T-helper 2 cell treated with Interferon-gamma antibody and Interleukin-4, amounts not matched to agents 100 ng/mL and 5 ng/mL, for 36 hours (primary cell): Measurements from ENCODE around the gene PHLDB1. TPM values are rescaled to one million over a fixed set of nuclear protein-coding genes. Genes with fewer than 3 reads are reported as not detected.

Experiments used
- intact Hi-C: fragments of 100-400 bp; cut with micrococcal nuclease; formaldehyde crosslinking; loops from one replicate; pipeline ENCODE4 v1.15.1; 2023
- total RNA-seq: library from RNA; stranded (reverse); gene quantifications from 2 replicates; pipeline ENCODE4 v1.2.3, GENCODE V29; 2022

PHLDB1 gene
- total RNA-seq, 1 donor from 2014 or later = 0.34 TPM

DNA sequence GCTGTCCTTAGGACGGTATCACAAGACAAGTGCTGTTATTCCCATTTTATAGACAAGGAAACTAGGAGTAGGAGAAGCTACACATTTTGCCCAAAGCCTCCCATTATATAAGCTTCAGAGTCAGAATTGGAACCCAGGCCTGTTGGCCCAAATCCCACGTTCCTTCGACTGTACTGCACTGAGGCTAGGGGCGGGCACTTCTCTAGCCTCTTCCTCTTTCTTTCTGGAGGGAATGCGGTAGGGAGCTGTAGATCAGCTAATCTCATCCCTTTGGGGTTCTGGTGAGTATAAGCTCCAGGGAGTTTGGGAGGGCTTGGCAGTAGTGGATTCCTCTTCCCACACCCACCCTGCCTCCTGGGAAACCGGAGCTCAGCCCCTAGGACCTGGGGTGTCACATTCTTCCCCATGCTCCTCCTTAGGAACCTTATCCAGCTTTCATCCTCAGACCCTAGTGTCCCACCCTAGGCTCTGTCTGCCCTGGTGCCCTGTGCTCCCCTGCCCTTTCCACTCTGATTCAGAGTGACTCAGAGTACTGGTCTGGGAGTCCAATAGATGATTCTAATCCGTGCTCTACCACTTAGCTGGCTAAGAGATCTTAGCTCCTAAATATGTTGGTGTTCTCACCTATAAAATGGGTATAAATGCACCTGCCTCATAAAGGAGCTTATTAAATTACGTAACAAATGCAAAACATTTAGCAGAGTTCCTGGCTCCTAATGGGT lies 29.3 kb downstream of the PHLDB1 start:
- intact Hi-C loops = no loop called here

GRCh38 chr11:118638726-118639125 lies 31.3 kb downstream of the PHLDB1 start:
- intact Hi-C loops = no loop called here

GRCh38 chr11:118639899-118640298 lies 32.5 kb downstream of the PHLDB1 start:
- intact Hi-C loops = no loop called here

- intact Hi-C loops = no loop called here
Observed at GRCh38 chr11:118640332-118641154, 33.1 kb downstream of the PHLDB1 start.

DNA sequence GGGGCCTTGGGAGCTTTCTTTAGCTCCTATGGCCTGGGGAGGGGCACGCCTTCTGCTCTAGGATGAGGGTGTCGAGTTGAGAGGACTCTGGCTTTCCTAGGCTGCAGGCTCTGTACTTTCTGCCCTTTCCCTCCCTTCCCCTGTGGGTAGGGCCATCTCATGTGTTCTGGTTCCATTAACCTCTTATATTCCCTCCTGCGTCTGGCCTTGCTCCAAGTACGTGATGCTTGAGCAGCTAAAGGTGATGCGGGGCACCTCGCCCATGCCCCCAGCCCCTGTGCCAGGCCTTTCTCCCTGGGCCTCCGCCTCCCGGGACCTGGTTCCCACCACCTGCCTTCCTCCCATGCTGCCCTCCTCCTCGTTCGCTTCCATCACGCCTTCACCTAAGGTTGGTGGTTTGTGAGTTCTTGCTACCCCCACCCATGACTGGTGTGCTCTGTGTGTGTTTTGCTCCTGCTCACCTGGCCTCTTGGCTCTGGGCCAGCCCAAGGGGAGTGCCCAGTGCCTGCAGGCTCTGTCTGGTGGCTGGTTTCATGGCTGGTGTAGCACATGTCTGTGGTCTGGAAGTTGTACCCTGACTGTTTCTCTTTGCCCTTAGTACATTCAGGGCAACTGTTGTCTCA lies 34.1 kb downstream of the PHLDB1 start:
- intact Hi-C loops = no loop called here

DNA sequence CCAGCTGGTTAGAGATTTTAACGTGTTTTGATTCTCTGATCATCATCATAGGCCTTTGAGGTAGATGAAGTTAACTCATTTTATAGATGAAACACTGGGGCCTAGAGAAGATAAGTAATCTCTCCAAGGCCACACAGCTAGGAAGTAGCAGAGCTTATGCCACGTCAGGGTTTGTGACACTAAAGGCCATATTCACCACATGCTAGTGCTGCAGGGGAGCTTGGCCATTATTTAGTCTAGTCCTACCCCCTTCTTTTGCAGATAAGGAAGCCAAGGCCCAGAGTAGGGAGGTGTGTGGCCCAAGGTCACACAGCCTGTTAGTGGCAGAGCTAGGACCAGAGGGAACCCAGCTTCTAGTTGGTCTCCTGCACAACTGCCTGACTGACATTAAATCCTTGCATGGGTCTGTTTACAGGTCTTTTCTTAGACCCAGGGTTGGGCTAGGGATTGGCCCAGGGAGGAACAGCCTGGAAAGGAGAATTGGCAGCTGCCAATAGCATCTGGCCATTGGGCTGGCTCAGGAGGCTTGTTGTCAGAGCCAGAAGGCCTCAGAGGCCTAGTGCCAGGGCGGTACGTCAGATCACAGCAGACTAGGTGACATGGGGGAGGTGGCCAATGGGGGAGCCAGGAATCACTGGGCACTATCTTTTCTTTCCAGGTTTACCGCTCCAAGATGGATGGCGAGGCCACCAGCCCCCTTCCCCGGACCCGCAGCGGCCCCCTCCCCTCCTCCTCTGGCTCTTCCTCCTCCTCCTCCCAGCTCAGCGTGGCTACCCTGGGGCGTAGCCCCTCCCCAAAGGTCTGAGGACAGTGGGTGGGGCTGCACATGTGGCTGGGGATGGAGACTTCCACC lies 36.0 kb downstream of the PHLDB1 start:
- intact Hi-C loops = no loop called here

DNA sequence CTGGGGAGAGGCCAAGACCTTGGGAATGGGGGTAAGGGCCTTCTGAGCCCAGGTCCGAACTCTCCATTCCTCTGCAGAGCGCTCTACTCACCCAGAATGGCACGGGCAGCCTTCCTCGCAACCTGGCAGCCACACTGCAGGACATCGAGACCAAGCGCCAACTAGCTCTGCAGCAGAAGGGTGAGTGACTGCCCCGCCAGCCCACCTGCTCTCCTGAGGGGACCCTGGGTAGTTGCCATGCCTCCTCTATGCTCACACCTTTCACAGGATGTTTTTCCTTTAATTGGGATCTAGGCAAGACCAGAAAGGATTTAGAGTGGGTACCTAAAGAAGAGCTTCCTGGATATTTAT lies 36.6 kb downstream of the PHLDB1 start:
- intact Hi-C loops = no loop called here

DNA sequence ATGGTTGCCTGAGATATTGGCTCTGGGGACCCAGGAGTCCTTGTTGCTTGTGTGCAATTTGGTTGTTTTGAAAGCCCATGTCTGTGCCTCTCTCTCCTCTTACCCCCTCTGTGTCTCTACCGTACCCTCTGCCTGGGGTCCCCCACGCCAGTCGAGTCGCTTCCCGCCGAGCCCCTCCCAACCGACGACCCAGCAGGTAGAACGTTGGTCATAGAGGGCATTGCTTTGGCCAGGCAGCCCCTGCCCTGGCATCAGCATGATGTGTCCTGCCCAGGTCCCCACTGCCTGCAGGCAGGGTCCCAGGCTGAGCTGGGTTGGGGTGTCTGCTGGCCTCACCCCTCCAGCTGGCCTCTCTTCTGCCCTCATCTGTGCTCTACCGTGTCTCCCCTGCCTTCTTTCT lies 37.1 kb downstream of the PHLDB1 start:
- intact Hi-C loops = no loop called here

GRCh38 chr11:118645066-118645715 lies 37.8 kb downstream of the PHLDB1 start:
- intact Hi-C loops = no loop called here

GRCh38 chr11:118646393-118646792 lies 39.0 kb downstream of the PHLDB1 start:
- intact Hi-C loops = no loop called here

DNA sequence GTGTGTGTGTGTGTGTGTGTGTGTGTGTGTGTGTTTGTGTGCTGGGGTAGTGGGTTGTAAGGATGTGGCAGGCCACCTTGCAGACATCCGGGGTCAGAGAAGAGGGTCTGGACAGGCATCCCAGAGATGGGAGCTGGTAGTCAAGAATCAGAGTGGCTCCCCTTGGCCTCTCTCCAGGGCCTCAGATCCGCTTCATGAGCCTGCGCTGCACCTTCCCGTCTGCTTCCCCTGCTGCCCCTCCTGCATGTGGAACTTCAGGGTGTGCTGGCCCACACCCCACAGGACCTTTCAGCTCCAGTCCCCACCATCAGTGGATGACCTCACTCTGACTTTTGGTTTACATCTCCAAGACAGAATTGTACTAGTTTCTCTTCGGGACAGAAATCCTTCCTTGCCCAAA lies 40.9 kb downstream of the PHLDB1 start:
- intact Hi-C loops = no loop called here

DNA sequence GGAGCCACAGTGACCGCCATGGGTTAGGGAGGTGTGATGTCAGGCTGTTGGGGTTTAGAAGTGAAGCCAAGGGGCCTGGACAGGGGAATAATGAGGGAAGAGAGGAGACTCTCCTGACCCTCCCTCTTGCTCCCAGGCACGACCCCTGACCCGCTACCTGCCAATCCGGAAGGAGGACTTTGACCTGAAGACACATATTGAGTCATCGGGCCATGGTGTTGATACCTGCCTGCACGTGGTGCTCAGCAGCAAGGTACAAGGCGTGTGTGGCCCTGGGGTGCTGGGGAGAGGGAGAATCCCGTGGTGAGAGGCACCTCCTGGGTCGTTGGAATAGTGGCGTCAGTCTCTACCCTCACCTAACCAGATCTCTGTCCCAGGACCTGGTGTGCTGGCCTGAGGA lies 42.5 kb downstream of the PHLDB1 start:
- intact Hi-C loops = no loop called here

DNA sequence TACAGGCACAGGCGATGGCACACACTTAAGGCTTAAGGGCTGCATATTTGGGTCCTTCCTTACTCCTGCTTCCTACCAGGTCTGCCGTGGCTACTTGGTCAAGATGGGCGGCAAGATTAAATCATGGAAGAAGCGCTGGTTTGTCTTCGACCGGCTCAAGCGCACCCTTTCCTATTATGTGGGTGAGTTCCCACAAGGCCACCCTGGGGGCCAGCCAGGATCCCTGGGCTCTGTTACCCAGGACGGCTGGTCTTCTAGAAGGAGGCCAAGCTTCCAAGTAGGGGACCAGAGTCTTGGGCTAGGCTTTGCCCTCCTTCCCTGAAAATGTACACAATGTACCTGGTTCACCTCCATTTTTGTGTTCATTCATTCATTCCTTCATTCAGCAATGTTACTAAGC lies 43.0 kb downstream of the PHLDB1 start:
- intact Hi-C loops = no loop called here

- intact Hi-C loops = no loop called here
Observed at GRCh38 chr11:118651820-118652219, 44.4 kb downstream of the PHLDB1 start.

DNA sequence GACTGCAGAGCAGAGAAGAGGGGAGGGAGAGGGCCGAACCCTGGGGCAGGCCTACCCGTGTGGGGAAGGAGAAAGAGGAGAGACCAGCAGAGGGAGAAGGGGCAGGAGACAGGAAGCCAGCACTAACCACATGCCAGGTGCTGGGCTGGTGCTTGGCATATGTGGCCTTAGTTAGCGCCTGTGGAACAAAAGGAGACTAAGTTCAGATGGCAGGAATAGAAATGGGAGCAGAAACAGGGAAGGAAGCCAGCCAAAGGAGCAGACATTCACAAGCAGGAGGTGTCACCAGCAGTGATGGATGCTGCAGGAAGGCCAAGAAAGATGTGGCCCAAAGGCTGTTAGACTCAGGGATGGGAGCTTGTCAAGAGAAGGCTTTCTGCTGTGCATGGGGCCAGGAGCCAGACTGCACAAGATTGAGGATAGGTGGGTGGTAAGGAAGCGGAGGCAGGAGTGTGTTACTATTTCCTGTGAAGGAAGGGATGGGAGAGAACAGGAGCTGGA lies 45.3 kb downstream of the PHLDB1 start:
- intact Hi-C loops = no loop called here

GRCh38 chr11:118653684-118654390 lies 46.4 kb downstream of the PHLDB1 start:
- intact Hi-C loops = no loop called here

DNA sequence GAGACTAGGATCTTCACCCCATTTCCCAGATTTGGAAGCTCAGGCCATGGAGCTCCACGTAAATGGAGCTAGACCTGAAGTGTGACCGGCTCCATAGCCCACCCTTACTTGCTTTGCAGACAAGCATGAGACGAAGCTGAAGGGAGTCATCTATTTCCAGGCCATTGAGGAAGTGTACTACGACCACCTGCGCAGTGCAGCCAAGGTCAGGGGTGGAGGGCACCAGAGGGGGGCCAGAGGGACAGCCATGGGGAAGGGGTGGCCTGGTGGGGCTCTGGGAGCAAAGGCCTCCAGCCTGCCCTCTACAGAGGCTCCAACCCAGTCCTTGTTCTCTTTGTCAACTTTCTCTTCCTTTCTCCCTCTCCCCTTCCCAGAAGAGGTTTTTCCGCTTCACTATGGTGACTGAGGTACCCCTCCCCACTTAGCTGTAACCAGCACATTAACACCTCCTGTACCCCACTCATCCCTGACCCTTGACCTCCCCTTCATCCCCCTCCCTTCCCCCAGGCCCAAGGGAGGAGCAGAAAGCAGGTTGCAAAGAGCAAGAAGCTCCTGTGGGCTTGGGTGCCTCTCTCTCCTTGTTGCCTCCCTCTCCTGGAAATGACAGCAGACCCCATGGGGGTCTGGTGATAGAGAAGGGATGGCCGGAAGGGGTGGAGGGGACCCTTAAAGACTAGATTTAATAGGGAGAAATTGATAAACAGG lies 48.2 kb downstream of the PHLDB1 start:
- intact Hi-C loops = no loop called here

DNA sequence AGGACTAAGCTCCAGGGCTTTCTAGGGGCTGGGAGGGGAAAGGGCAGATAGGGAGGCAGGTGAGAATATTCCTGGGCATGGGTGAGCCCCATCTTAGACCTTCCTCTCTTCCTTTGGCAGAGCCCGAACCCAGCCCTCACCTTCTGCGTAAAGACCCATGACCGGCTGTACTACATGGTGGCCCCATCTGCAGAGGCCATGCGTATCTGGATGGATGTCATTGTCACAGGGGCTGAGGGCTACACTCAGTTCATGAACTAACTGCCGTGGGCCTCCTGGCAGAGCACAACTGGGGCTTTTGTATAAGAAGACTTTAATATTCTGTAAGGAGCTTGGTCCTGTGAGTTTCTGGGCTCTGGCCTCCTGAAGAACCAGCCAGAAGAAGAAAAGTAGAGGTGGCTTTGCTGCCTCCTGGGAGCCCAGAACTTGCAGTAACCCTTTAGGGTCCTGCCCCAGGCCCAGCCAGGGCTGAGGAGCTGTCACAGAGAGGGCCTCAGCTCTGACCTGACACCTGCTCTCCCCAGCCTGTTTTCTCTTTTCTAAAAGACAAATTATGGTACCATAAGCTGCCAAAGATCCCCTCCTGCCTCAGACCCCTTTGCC lies 49.2 kb downstream of the PHLDB1 start:
- intact Hi-C loops = no loop called here

DNA sequence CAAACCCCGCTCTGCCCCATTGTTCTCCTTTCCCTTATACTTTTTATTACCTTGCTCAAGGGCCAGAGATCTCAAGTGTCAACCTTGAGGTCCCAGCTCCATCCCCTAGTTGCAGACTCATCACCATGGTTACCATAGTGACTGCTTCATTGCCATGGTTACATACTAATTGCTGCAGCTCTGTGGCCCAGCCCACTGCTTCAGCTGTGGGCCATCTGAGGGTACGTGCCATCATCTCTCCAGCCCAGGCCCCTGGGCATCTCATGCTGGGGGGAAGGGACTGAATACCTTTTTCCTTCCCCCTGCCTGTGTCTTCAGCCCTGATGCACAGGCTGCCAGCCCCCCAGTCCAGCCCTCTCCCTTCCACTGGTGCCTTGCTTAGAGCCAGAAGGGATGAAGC lies 49.8 kb downstream of the PHLDB1 start:
- intact Hi-C loops = no loop called here
